ENCODE results near the gene MAP3K4.

DNA sequence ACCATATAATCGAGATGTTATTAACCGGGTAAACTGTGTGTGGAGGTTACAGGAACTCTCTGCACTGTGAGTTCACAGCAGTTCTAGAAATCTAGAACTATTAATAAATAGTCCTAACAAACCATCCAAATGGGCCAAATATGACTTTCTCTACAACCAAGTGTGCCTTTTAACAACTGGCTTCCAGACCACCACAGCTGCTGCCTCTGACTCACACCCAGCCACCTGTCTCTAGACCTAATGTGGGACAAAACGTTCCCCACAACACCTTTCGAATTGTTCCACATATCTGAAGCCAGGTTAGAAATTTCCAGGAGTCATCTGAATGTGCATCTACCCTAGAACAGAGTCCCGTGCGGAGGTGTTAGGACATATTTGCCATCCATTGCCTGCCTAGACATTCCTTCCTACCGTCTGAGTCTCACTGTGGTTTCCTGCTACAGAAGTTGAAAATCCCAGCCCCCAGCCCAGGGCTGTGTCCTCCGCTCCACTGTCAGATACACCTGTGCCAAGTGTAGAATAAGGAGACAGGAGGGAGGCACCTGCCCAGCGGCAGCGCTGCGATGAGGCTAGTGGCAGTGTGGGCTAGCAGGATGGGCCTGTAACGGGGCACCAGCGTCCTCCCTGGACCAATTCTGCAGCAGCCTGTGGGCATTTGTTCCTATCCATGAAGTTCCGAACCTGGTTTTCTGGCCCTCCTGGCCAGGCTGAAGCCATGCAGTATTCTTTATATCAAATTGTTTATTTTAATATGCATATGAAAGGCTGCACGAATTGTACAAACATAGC, 28.5 kb upstream of the MAP3K4 start:
- TF ChIP-seq, protein P1, sequence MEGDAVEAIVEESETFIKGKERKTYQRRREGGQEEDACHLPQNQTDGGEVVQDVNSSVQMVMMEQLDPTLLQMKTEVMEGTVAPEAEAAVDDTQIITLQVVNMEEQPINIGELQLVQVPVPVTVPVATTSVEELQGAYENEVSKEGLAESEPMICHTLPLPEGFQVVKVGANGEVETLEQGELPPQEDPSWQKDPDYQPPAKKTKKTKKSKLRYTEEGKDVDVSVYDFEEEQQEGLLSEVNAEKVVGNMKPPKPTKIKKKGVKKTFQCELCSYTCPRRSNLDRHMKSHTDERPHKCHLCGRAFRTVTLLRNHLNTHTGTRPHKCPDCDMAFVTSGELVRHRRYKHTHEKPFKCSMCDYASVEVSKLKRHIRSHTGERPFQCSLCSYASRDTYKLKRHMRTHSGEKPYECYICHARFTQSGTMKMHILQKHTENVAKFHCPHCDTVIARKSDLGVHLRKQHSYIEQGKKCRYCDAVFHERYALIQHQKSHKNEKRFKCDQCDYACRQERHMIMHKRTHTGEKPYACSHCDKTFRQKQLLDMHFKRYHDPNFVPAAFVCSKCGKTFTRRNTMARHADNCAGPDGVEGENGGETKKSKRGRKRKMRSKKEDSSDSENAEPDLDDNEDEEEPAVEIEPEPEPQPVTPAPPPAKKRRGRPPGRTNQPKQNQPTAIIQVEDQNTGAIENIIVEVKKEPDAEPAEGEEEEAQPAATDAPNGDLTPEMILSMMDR (IDR thresholded peaks at IDR 0.05), result no peak
- TF ChIP-seq POLR2AphosphoS5 (IDR thresholded peaks at IDR 0.05), result no peak
